HepG2 (cell line): ENCODE data around the gene EIF6. TPM values are rescaled to one million over a fixed set of nuclear protein-coding genes. Genes with fewer than 3 reads are reported as not detected.

ENCODE experiments used
- ATF2 ChIP-seq: sonication (generic); formaldehyde crosslinking; IDR thresholded peaks from 2 replicates; pipeline ENCODE4 v1.4.0; 2020; ENCODE audit warnings: missing genetic modification reagents
- CEBPB ChIP-seq: IDR thresholded peaks from 2 replicates; pipeline ENCODE4 v1.6.1; 2011; ENCODE audit warnings: low read depth, low read length, improper control_type of control experiment, borderline replicate concordance
- KAT8 ChIP-seq: IDR thresholded peaks from 2 replicates; pipeline ENCODE4 v1.6.1; 2016; ENCODE audit warnings: missing genetic modification reagents, missing compliant biosample characterization
- PLRG1 ChIP-seq: fragments of 450-650 bp; conservative IDR thresholded peaks from 2 replicates; pipeline ENCODE4 v1.6.1; 2016
- PRPF4 ChIP-seq: fragments of 200-400 bp; formaldehyde crosslinking; IDR thresholded peaks from 2 replicates; pipeline ENCODE4 v1.6.1; 2016; ENCODE audit warnings: low read length, low read depth; ENCODE audit not compliant: poor library complexity, severe bottlenecking
- RXRA ChIP-seq: sonication (generic); formaldehyde crosslinking; IDR thresholded peaks from 2 replicates; pipeline ENCODE4 v1.5.1; 2020; ENCODE audit warnings: missing genetic modification reagents
- SOX6 ChIP-seq, 2 experiments: fragments of 450-650 bp in 1 of 2; sonication (generic) in 1 of 2; formaldehyde crosslinking in 1 of 2; IDR thresholded peaks; 2 replicates each; pipeline versions ENCODE4 v1.4.0 to v1.6.1; 2017 to 2020; ENCODE audit warnings: antibody characterized with exemption in 1 of 2, mild to moderate bottlenecking in 1 of 2, missing genetic modification reagents in 1 of 2
- SP2 ChIP-seq: sonication (generic); formaldehyde crosslinking; IDR thresholded peaks from 2 replicates; pipeline ENCODE4 v1.5.1; 2020; ENCODE audit warnings: mild to moderate bottlenecking, missing genetic modification reagents
- YEATS4 ChIP-seq: sonication (generic); formaldehyde crosslinking; IDR thresholded peaks from 2 replicates; pipeline ENCODE4 v1.4.0; 2020; ENCODE audit warnings: missing genetic modification reagents, borderline replicate concordance
- ZFP82 ChIP-seq: sonication (generic); formaldehyde crosslinking; IDR thresholded peaks from 2 replicates; pipeline ENCODE4 v1.5.1; 2020; ENCODE audit warnings: mild to moderate bottlenecking, missing genetic modification reagents, borderline replicate concordance
- ZKSCAN5 ChIP-seq: sonication (generic); formaldehyde crosslinking; IDR thresholded peaks from 2 replicates; pipeline ENCODE4 v1.5.1; 2020; ENCODE audit warnings: mild to moderate bottlenecking, missing genetic modification reagents
- ZNF224 ChIP-seq: sonication (generic); formaldehyde crosslinking; IDR thresholded peaks from 2 replicates; pipeline ENCODE4 v1.5.0; 2020; ENCODE audit warnings: mild to moderate bottlenecking, missing genetic modification reagents
- ZNF234 ChIP-seq: sonication (generic); formaldehyde crosslinking; conservative IDR thresholded peaks from 2 replicates; pipeline ENCODE4 v1.5.1; 2020; ENCODE audit warnings: mild to moderate bottlenecking, missing genetic modification reagents
- ZNF468 ChIP-seq: sonication (generic); formaldehyde crosslinking; IDR thresholded peaks from 2 replicates; pipeline ENCODE4 v1.8.0; 2022; ENCODE audit warnings: mild to moderate bottlenecking, moderate library complexity, missing genetic modification reagents
- ZNF530 ChIP-seq: sonication (generic); formaldehyde crosslinking; IDR thresholded peaks from 2 replicates; pipeline ENCODE4 v1.5.0; 2020; ENCODE audit warnings: low read depth, mild to moderate bottlenecking, missing genetic modification reagents
- ZNF639 ChIP-seq: conservative IDR thresholded peaks from 2 replicates; pipeline ENCODE4 v1.6.1; 2018; ENCODE audit warnings: missing genetic modification reagents
- polyA plus RNA-seq, 8 experiments: library from polyadenylated mRNA; depleted of rRNA in 3 of 8; stranded (reverse) in 7 of 8; unstranded in 1 of 8; fragments of >200 nt; fragmentation: Illumina TruSeq in 4 of 8; extraction: Trizol in 4 of 8; gene quantifications; 2 replicates each; pipeline versions ENCODE4 v1.2.1 to v1.2.3, GENCODE V29; 2011 to 2016; ENCODE audit warnings: low read depth in 4 of 8, missing spikeins in 1 of 8, mixed read lengths in 1 of 8; ENCODE audit not compliant: insufficient read depth in 1 of 8
- total RNA-seq, 5 experiments: library from RNA; depleted of rRNA; stranded (reverse); fragments of >200 nt; fragmentation: Illumina TruSeq; extraction: Trizol; gene quantifications; 2 replicates each; pipeline ENCODE4 v1.2.3, GENCODE V29; 2016; ENCODE audit warnings: low read depth in 1 of 5
- TF ChIP-seq, protein P1 (sequence below): sonication (generic); formaldehyde crosslinking; IDR thresholded peaks from 2 replicates; pipeline ENCODE4 v1.4.0; 2020; ENCODE audit warnings: missing genetic modification reagents
- TF ChIP-seq, protein P2 (sequence below): sonication (generic); formaldehyde crosslinking; IDR thresholded peaks from 2 replicates; pipeline ENCODE4 v1.5.1; 2020; ENCODE audit warnings: mild to moderate bottlenecking, moderate library complexity, missing genetic modification reagents
- TF ChIP-seq, protein P3 (sequence below): sonication (generic); formaldehyde crosslinking; IDR thresholded peaks from 2 replicates; pipeline ENCODE4 v1.8.1; 2023; ENCODE audit warnings: mild to moderate bottlenecking, inconsistent platforms, moderate library complexity, missing genetic modification reagents, borderline replicate concordance

EIF6 gene
- total and polyA plus RNA-seq, 2 of the 13 experiments (the other 11 are each of a cell fraction or from before 2014, with no cell fraction given), result 462 to 466 TPM

GRCh38 chr20:35306931-35307517 lies 22.5 kb upstream of the EIF6 start (continued):
- no peak for TF ChIP-seq ZFP82 (CRISPR knock-in tag)
- TF ChIP-seq, protein P1, sequence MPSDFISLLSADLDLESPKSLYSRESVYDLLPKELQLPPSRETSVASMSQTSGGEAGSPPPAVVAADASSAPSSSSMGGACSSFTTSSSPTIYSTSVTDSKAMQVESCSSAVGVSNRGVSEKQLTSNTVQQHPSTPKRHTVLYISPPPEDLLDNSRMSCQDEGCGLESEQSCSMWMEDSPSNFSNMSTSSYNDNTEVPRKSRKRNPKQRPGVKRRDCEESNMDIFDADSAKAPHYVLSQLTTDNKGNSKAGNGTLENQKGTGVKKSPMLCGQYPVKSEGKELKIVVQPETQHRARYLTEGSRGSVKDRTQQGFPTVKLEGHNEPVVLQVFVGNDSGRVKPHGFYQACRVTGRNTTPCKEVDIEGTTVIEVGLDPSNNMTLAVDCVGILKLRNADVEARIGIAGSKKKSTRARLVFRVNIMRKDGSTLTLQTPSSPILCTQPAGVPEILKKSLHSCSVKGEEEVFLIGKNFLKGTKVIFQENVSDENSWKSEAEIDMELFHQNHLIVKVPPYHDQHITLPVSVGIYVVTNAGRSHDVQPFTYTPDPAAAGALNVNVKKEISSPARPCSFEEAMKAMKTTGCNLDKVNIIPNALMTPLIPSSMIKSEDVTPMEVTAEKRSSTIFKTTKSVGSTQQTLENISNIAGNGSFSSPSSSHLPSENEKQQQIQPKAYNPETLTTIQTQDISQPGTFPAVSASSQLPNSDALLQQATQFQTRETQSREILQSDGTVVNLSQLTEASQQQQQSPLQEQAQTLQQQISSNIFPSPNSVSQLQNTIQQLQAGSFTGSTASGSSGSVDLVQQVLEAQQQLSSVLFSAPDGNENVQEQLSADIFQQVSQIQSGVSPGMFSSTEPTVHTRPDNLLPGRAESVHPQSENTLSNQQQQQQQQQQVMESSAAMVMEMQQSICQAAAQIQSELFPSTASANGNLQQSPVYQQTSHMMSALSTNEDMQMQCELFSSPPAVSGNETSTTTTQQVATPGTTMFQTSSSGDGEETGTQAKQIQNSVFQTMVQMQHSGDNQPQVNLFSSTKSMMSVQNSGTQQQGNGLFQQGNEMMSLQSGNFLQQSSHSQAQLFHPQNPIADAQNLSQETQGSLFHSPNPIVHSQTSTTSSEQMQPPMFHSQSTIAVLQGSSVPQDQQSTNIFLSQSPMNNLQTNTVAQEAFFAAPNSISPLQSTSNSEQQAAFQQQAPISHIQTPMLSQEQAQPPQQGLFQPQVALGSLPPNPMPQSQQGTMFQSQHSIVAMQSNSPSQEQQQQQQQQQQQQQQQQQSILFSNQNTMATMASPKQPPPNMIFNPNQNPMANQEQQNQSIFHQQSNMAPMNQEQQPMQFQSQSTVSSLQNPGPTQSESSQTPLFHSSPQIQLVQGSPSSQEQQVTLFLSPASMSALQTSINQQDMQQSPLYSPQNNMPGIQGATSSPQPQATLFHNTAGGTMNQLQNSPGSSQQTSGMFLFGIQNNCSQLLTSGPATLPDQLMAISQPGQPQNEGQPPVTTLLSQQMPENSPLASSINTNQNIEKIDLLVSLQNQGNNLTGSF (CRISPR knock-in tag), result no peak
- TF ChIP-seq, protein P2, sequence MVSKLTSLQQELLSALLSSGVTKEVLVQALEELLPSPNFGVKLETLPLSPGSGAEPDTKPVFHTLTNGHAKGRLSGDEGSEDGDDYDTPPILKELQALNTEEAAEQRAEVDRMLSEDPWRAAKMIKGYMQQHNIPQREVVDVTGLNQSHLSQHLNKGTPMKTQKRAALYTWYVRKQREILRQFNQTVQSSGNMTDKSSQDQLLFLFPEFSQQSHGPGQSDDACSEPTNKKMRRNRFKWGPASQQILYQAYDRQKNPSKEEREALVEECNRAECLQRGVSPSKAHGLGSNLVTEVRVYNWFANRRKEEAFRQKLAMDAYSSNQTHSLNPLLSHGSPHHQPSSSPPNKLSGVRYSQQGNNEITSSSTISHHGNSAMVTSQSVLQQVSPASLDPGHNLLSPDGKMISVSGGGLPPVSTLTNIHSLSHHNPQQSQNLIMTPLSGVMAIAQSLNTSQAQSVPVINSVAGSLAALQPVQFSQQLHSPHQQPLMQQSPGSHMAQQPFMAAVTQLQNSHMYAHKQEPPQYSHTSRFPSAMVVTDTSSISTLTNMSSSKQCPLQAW (CRISPR knock-in tag), result peak; percentile 70; the same call in 1 of the 2 replicates
- TF ChIP-seq ZNF224 (CRISPR knock-in tag), result no peak
- TF ChIP-seq CEBPB, result no peak
- TF ChIP-seq PRPF4, result no peak
- TF ChIP-seq PLRG1, result no peak
- no peak for TF ChIP-seq RXRA
- TF ChIP-seq YEATS4 (CRISPR knock-in tag), result no peak
- no peak for TF ChIP-seq ZNF639
- TF ChIP-seq ZNF234 (CRISPR knock-in tag), result no peak
- 0 out of 2 replicates have a peak, but pooled peaks have one; percentile 34 for TF ChIP-seq KAT8 (CRISPR knock-in tag)
- no peak for TF ChIP-seq SOX6 (IDR thresholded peaks at IDR 0.05)
- no peak; the same call in 1 of the 2 replicates for TF ChIP-seq SOX6 (CRISPR knock-in tag; IDR thresholded peaks at IDR 0.05)
- TF ChIP-seq ATF2, result 0 out of 2 replicates have a peak, but pooled peaks have one; percentile 41
- TF ChIP-seq SP2 (CRISPR knock-in tag), result no peak
- TF ChIP-seq, protein P3, sequence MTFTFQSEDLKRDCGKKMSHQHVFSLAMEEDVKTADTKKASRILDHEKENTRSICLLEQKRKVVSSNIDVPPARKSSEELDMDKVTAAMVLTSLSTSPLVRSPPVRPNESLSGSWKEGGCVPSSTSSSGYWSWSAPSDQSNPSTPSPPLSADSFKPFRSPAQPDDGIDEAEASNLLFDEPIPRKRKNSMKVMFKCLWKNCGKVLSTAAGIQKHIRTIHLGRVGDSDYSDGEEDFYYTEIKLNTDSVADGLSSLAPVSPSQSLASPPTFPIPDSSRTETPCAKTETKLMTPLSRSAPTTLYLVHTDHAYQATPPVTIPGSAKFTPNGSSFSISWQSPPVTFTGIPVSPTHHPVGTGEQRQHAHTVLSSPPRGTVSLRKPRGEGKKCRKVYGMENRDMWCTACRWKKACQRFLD (CRISPR knock-in tag), result 0 out of 2 replicates have a peak, but pooled peaks have one; percentile 73
- no peak for TF ChIP-seq ZNF468
- TF ChIP-seq ZNF530, result no peak
- TF ChIP-seq ZKSCAN5 (CRISPR knock-in tag), result no peak
